ENCODE results near the gene SGO2.
A peak's percentile ranks its signal among the peaks of the same experiment; 100 is the strongest.
"Not testable (repeated sequence)": the region's sequence is repeated elsewhere in the genome, so short reads cannot be mapped to it uniquely, and the experiment has no call there.

SGO2 gene

DNA sequence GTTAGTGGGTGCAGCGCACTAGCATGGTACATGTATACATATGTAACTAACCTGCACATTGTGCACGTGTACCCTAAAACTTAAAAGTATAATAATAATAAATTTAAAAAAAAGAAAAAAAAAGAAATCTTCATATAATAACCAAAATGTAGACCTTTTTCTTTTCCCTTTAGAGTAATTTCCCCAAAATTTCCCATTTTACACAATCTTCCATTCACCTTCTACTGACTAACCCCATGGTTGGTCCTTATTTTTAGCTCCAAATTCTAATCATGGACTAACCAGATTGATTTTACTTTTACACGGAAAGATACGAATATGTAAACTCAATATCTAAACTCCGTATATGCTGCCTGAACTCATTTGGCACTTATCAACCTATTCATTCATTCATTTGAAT, 23.8 kb upstream of the SGO2 start:
- FAIRE-seq (peak; percentile 15), DNase-seq (ENCODE audit: insufficient read length, low spot score) (no peak)

DNA sequence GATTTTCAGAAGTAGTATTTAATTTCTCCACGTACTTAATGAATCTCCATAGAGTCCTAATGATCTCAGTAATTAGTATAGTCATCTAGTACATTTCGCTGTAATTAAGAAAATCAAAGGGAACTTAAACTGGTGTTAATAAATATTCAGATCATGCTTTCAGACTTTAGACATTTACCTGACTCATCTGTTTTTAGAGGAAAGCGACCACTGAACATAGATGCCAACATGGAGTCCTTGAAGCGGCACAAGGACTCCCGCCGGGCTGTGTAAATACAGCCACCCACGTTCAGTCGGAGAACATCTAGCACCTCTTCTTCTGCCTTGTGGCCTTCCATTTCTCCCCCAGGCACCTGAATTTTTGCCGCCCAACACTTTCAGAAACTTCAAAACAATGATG, 19.3 kb upstream of the SGO2 start:
- TF ChIP-seq POLR2A (IDR thresholded peaks at IDR 0.05; ENCODE audit: low read depth, low read length), result no peak
- DNase-seq (ENCODE audit: insufficient read length, low spot score), result no peak
- FAIRE-seq, result no peak

More for the DNA sequence above, 23.8 kb upstream of the SGO2 start:
- no peak for TF ChIP-seq POLR2A (IDR thresholded peaks at IDR 0.05; ENCODE audit: low read depth, low read length)

DNA sequence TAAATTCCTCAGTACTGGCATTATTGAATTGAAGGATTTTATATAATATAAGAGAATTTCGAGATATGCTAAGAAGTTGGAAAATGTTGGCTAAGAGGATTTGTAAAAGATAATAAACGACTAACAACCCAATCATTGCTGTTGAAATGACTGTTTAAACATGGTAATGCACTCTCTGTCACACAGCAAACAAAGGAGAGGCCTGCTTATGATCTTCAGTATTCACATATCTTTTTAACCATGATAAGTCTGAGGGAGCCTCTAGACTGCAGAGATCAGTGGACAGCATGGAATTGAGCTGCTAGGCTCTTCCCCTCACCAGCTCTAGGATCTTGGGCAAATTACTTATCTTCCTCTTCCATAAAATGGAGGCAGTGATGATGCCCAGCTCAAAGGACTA, 18.8 kb upstream of the SGO2 start:
- DNase-seq (ENCODE audit: insufficient read length, low spot score) (no peak), FAIRE-seq (no peak)
- TF ChIP-seq POLR2A (IDR thresholded peaks at IDR 0.05; ENCODE audit: low read depth, low read length), result no peak

DNA sequence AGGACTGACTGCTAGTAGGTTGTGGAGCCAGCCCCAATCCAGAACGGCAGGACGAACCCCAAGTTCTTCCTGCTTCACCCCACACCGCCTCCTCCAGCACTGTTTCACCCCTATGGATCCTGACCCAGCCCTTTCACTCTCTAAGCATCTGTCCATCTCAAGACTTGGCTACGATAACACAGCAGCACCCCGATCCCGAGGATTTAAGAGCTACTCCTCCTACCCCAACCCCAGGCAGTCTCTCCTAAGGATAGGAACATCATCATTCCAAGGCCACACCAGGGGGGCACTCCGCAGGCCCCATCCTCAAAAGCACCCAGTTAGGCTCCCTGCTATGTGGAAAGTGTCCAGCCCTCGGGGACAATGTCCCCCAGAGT, 16.8 kb upstream of the SGO2 start:
- no peak for TF ChIP-seq POLR2A (IDR thresholded peaks at IDR 0.05; ENCODE audit: low read depth, low read length)
- peak; percentile 19 for DNase-seq (ENCODE audit: insufficient read length, low spot score)
- FAIRE-seq, result no peak

DNA sequence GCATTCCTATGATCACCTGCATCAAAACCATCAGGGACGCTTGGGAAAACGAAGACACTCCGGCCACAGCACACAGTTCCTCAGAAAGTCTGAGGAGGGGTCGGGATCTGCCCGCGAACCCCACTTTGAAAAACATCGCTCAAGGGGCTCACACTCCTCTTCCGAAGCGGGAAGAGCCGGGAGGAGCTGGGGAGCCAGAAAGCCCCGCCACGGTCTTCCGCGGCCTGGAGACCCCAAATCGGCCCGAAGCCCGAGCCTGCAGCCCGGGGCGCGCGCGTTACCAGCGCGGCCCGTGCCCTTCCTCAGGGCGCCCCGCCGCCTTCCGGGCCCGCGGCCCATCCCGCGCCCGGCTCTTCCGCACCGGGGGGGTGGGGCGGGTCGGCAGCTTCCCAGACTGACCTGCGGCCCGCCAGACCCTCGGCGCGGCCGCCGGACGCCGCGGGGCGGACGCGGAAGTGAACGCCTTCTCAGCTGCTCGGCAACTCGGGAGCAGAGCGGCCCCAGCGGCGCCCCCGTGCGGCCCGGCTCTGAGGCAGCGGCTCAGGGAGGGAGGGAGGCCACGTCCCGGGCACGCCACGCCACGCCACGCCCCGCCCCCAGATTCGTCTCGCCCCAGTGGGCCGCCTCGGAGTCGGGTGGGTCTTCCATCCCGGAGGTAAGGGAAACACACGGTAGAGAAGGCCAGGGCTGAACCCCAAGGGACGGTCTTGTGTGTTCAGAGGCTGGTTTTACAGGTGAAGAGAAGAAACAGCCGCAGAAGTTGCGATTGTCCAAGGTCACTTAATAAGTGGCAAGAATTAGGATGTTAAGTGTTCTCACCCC, 16.2 kb upstream of the SGO2 start, which contains the start of gene KCTD18:
Gene KCTD18, minus strand, starts transcription at position 457 of the 822 bp plus-strand sequence. CDS start 3,052 bp downstream, outside the sequence.
- DNase-seq (ENCODE audit: insufficient read length, low spot score), result peak; percentile 94
- peak; percentile 62; the same call in 1 of the 2 replicates for TF ChIP-seq POLR2A (IDR thresholded peaks at IDR 0.05; ENCODE audit: low read depth, low read length)
- FAIRE-seq, result no peak

DNA sequence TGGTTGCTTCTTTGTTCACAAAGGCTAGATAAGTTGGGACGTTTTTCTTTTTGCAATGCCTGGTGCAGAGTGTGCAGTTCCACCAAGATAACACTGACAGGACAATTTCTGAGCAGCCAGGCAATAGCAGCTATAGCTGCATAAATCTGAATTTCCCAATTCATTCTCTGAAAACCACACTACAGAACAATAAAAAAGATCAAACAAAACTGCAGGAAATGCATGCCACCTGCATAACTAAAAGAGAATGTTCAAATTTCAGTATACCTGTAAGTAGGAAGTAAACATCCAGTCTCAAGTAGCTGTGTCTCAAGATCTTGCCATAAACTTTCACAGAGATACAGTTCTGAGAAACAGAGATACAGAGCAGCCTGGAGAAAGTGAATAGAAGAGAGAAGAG, 10.9 kb upstream of the SGO2 start:
- FAIRE-seq (no peak), DNase-seq (ENCODE audit: insufficient read length, low spot score) (no peak)
- no peak for TF ChIP-seq POLR2A (IDR thresholded peaks at IDR 0.05; ENCODE audit: low read depth, low read length)

DNA sequence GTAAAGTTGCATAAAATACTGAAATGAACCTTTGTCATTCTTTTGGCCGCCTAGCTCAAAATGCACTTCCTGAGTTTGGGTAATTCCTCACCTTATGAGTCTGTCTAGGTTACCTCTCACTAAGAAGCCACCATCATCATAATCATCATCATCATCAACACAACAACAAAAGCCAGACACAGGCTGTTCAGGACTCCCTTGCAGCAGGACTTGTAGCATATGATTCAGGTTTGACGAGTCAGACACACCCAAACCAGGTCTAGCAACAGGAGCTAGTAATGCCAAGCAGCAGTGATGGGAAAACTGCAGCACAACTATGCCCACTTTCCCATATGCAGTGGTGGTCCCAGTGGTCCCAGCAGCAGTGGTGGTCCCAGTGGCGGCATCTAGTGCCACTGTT, 2.8 kb upstream of the SGO2 start:
- DNase-seq (ENCODE audit: insufficient read length, low spot score) (no peak), FAIRE-seq (peak; percentile 11)
- TF ChIP-seq POLR2A (IDR thresholded peaks at IDR 0.05; ENCODE audit: low read depth, low read length), result no peak

DNA sequence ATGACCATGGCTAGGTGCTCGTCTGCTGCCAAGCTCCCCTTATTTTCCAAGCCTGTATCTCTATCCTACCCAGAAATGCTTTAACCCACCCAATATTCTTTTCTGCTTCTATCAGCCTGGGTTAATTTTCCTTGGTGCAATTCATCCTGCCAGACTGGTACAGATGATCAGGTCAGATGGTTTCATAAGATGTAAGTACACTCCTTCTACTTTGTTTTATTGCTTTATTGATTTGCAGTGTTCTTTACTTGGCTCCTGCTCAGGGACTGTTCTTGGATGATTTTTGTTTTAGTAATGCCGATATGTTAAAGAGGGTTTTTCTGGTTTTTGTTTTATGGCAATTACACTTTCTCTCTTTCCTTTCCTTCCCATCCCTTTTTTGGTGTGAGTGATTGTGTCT, 2.4 kb upstream of the SGO2 start:
- no peak for TF ChIP-seq POLR2A (IDR thresholded peaks at IDR 0.05; ENCODE audit: low read depth, low read length)
- no peak for FAIRE-seq
- no peak for DNase-seq (ENCODE audit: insufficient read length, low spot score)

DNA sequence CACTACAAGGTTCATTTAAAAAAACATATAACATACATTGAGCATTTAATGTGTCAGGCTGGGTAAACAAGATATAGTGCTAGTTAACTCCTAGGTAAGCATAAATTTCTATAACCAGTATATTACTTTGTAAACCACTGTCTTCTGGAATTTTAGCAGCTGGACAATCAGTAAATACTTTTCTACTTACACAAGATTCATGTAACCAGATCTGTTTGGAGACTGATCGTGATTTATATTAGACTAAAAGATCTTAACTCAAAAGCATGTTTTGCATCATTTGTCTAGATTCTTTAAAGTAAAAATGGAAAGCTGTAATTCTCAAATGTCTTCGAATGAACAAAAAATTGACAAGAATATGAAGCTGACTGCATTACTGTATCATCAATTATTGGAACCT, 941 bp upstream of the SGO2 start:
- TF ChIP-seq POLR2A (IDR thresholded peaks at IDR 0.05; ENCODE audit: low read depth, low read length), result no peak
- DNase-seq (ENCODE audit: insufficient read length, low spot score) (no peak), FAIRE-seq (no peak)

DNA sequence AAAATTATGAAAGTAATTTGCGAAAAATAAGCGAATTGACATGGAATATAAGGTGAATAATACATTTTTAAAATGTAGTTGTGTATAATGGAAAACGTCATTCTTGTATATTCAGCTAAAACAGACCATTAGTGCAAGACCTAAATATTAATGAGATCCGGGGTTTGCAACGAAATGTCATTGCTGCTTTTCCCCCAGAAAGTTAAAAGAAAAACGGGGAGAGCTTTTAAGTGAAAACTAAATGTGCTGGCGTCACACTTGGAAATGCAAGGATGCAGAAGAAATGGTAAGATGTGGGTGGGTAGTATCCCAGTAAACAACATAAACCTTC, 491 bp upstream of the SGO2 start:
- DNase-seq (ENCODE audit: insufficient read length, low spot score) (no peak), FAIRE-seq (no peak)
- no peak for TF ChIP-seq POLR2A (IDR thresholded peaks at IDR 0.05; ENCODE audit: low read depth, low read length)

DNA sequence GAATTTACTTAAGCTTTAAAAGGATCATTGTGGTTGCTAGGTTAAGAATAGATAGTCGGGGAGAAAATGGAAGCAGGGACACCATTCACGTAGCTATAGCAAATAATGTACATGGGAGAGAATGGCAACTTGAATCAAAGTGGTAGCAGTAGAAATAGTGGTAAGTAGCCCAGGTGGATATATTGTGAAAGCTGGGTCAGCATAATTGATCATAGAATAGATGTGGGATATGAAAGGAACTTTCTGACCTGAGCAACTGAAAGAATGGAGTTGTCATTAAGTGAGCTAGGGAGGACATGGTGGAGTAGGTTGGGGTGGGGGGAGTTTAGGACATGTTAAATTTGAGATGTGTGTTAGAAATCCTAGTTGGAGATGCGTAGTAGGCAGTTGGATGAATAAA, 2.2 kb downstream of the SGO2 start:
- TF ChIP-seq POLR2A (IDR thresholded peaks at IDR 0.05; ENCODE audit: low read depth, low read length), result no peak
- FAIRE-seq (no peak), DNase-seq (ENCODE audit: insufficient read length, low spot score) (no peak)

DNA sequence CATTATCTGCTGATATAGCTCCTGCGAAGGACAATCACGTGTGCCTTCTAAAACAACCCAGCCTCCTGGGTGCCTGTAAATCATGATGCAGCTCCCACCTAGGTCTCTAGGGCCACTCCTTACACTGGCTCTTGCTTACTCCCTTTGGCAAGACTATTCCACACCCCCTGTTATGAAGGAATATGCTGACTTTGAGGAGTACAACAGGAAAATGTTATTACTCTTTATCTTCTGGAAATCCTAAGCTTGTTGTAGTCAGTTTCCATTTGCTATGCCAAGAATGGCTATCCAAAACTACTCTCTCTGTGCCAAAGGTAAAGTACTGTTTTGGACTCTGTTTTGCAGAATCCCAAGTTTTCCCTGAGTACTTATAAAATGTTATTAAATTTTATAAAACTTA, 7.7 kb downstream of the SGO2 start:
- no peak for DNase-seq (ENCODE audit: insufficient read length, low spot score)
- no peak for FAIRE-seq
- TF ChIP-seq POLR2A (IDR thresholded peaks at IDR 0.05; ENCODE audit: low read depth, low read length), result no peak

DNA sequence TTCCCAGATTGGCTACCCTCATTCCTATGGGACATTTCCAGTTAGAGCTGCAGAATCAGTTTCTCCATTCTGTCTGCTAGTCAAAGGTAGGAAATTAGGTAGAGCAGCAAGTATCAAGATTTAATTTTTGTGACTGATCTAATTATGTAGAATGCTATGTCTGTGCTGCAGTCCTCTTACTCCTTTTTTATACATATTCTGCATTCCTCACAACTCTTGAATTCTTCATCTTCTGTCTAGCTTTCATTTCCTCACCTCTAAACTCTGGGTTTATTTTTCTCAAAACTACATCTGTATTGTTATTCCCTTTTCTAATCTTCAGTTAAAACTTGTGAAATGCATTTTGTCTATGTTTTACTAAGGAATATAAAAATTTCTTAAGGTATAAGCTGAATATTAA, 8.6 kb downstream of the SGO2 start:
- FAIRE-seq (no peak), DNase-seq (ENCODE audit: insufficient read length, low spot score) (no peak)
- TF ChIP-seq POLR2A (IDR thresholded peaks at IDR 0.05; ENCODE audit: low read depth, low read length), result no peak

DNA sequence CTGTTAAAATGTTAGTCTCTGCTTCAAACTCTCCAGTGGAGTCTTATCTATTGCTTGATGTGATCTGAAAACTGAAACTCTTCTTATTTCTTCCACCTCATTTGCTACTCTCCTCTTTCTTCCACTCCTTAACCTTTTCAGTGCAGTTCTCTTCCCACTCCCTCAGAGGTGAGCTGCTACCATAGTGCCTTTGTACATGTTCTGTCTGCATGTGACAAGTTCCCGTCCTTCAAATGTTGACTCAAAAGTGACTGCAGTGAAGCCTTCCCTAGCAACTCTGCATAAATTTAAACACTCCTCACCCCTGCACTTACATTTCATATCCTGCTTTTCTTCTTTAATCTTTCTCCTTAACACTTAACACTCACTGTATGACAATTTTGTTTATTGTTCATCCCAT, 12.1 kb downstream of the SGO2 start:
- peak; percentile 38 for FAIRE-seq
- no peak for TF ChIP-seq POLR2A (IDR thresholded peaks at IDR 0.05; ENCODE audit: low read depth, low read length)
- DNase-seq (ENCODE audit: insufficient read length, low spot score), result no peak

DNA sequence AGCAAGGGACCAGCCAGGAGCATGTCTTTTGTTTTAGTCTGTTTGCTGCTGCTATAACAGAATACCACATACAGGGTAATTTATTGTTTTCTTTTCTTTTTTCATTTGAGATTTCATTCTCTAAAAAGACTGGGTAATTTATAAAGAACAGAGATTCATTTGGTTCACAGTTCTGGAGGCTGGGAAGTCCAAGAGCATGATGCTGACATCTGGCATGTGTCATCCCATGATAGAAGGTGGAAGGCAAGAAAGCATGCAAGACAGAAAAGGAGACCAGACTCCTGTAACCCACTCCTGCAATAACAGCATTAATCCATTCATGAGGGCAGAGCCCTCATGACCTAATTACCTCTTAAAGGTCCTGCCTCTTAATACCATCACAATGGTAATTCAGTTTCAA, 14.8 kb downstream of the SGO2 start:
- DNase-seq (ENCODE audit: insufficient read length, low spot score) (no peak), FAIRE-seq (no peak)
- TF ChIP-seq POLR2A (IDR thresholded peaks at IDR 0.05; ENCODE audit: low read depth, low read length), result no peak

DNA sequence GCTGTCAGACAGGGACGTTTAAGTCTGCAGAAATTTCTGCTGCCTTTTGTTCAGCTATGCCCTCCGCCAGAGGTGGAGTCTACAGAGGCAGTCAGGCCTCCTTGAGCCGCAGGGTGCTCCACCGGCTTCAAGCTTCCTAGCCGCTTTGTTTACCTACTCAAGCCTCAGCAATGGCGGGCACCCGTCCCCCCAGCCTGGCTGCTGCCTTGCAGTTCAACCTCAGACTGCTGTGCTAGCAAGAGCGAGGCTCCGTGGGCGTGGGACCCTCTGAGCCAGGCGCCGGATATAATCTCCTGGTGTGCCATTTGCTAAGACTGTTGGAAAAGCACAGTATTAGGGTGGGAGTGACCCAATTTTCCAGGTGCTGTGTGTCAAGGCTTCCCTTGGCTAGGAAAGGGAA, 40.6 kb downstream of the SGO2 start:
- DNase-seq (ENCODE audit: insufficient read length, low spot score); FAIRE-seq: not testable (repeated sequence)
